IMR-90 (cell line): ENCODE results near the gene BEAN1. TPM values are rescaled to one million over a fixed set of nuclear protein-coding genes. Genes with fewer than 3 reads are reported as not detected.
A peak's percentile ranks its signal among the peaks of the same experiment; 100 is the strongest.

ENCODE experiments used
- ATAC-seq: fragments of 200-7000 bp; cut with Tn5 transposase; 2 replicates; pipeline ENCODE4 v1.9.1; 2020; ENCODE audit warnings: low read depth, mild to moderate bottlenecking, moderate library complexity
- BruUV-seq: library from RNA; stranded (reverse); fragments of 400-500 nt; replicated peaks from 2 replicates; lab custom pipeline; 2021; lab: Mats Ljungman, UMichigan
- CTCF ChIA-PET: fragments of 300-600 bp; formaldehyde crosslinking; extraction: SDS; loops from one replicate; lab custom pipeline; 2021; ENCODE audit warnings: antibody characterized with exemption; lab: Yijun Ruan, JAX
- POLR2A ChIA-PET: fragments of 300-600 bp; sonication (Branson Sonifier 250); formaldehyde crosslinking; loops from one replicate; lab custom pipeline; 2022; ENCODE audit warnings: antibody characterized with exemption; ENCODE audit not compliant: unreplicated experiment; lab: Charles Lee
- DNase-seq: peaks from one replicate; pipeline ENCODE4 v3.0.0; 2013
- H2AFZ ChIP-seq: replicated peaks from 2 replicates; pipeline ENCODE3; 2013; ENCODE audit warnings: low read length, mild to moderate bottlenecking; ENCODE audit not compliant: poor library complexity
- H2AK5ac ChIP-seq: 2 replicates; pipeline ENCODE4 v1.6.1; 2013; ENCODE audit warnings: low read depth, low read length, inconsistent platforms
- H2AK9ac ChIP-seq: replicated peaks from 2 replicates; pipeline ENCODE3; 2013; ENCODE audit warnings: mild to moderate bottlenecking, low read depth, low read length, moderate library complexity; ENCODE audit not compliant: poor library complexity
- H2BK120ac ChIP-seq: 2 replicates; pipeline ENCODE4 v1.6.1; 2013; ENCODE audit warnings: low read depth, low read length, inconsistent platforms
- H2BK15ac ChIP-seq: 3 replicates; pipeline ENCODE4 v1.6.1; 2013; ENCODE audit warnings: low read depth, low read length, inconsistent platforms
- H2BK20ac ChIP-seq: 2 replicates; pipeline ENCODE4 v1.6.1; 2013; ENCODE audit warnings: low read depth, mild to moderate bottlenecking, inconsistent platforms, low read length, moderate library complexity
- H2BK5ac ChIP-seq: 2 replicates; pipeline ENCODE4 v1.6.1; 2013; ENCODE audit warnings: mild to moderate bottlenecking, low read depth, low read length, inconsistent platforms; ENCODE audit not compliant: poor library complexity, severe bottlenecking
- H3K14ac ChIP-seq: replicated peaks from 2 replicates; pipeline ENCODE4 v1.6.1; 2013; ENCODE audit warnings: low read depth, low read length, inconsistent platforms
- H3K18ac ChIP-seq: 2 replicates; pipeline ENCODE4 v1.6.1; 2013; ENCODE audit warnings: low read depth, low read length, control low read depth
- H3K23ac ChIP-seq: 2 replicates; pipeline ENCODE4 v1.6.1; 2013; ENCODE audit warnings: low read depth, low read length, inconsistent platforms
- H3K27ac ChIP-seq: 2 replicates; pipeline ENCODE4 v1.5.1; 2013; ENCODE audit warnings: mild to moderate bottlenecking, control low read depth, low read length; ENCODE audit not compliant: insufficient read depth
- H3K27me3 ChIP-seq: 2 replicates; pipeline ENCODE4 v1.6.1; 2013; ENCODE audit warnings: low read length; ENCODE audit not compliant: control insufficient read depth, insufficient read depth
- H3K36me3 ChIP-seq: 2 replicates; pipeline ENCODE4 v1.6.1; 2013; ENCODE audit warnings: low read length, mixed read lengths; ENCODE audit not compliant: control insufficient read depth, insufficient read depth
- H3K4ac ChIP-seq: 2 replicates; pipeline ENCODE4 v1.6.1; 2013; ENCODE audit warnings: low read depth, low read length, inconsistent platforms
- H3K4me1 ChIP-seq: 2 replicates; pipeline ENCODE4 v1.6.1; 2013; ENCODE audit warnings: low read length, mixed read lengths; ENCODE audit not compliant: control insufficient read depth, insufficient read depth
- H3K4me2 ChIP-seq: 2 replicates; pipeline ENCODE4 v1.6.1; 2013; ENCODE audit warnings: low read depth, mild to moderate bottlenecking, control low read depth, low read length, moderate library complexity
- H3K4me3 ChIP-seq: 2 replicates; pipeline ENCODE4 v1.5.1; 2013; ENCODE audit warnings: low read depth, mild to moderate bottlenecking, control low read depth, low read length, moderate library complexity; ENCODE audit not compliant: insufficient read depth
- H3K56ac ChIP-seq: 2 replicates; pipeline ENCODE4 v1.6.1; 2013; ENCODE audit warnings: low read length, inconsistent platforms; ENCODE audit not compliant: insufficient read depth; ENCODE audit errors: extremely low read depth
- H3K79me1 ChIP-seq, 2 experiments: 2 replicates each; pipeline ENCODE4 v1.6.1; 2013; ENCODE audit warnings: low read length in 2 of 2, inconsistent platforms in 1 of 2, low read depth in 1 of 2
- H3K9ac ChIP-seq: 2 replicates; pipeline ENCODE4 v1.6.1; 2013; ENCODE audit warnings: low read depth, low read length, control low read depth
- H3K9me1 ChIP-seq: 2 replicates; pipeline ENCODE4 v1.6.1; 2013; ENCODE audit warnings: low read length, inconsistent platforms; ENCODE audit not compliant: insufficient read depth
- H3K9me3 ChIP-seq: 2 replicates; pipeline ENCODE4 v1.6.1; 2013; ENCODE audit warnings: low read length; ENCODE audit not compliant: control insufficient read depth, insufficient read depth
- H4K20me1 ChIP-seq: 2 replicates; pipeline ENCODE4 v1.6.1; 2013; ENCODE audit warnings: low read length, inconsistent platforms; ENCODE audit not compliant: insufficient read depth
- H4K5ac ChIP-seq: 2 replicates; pipeline ENCODE4 v1.6.1; 2013; ENCODE audit warnings: mild to moderate bottlenecking, low read depth, low read length, control low read depth
- H4K8ac ChIP-seq, 2 experiments: 2 replicates each; pipeline ENCODE4 v1.6.1; 2013; ENCODE audit warnings: low read depth in 2 of 2, low read length in 2 of 2, control low read depth in 1 of 2, inconsistent platforms in 1 of 2
- H4K91ac ChIP-seq: 2 replicates; pipeline ENCODE4 v1.6.1; 2013; ENCODE audit warnings: low read depth, low read length, inconsistent platforms; ENCODE audit not compliant: insufficient read depth
- BHLHE40 ChIP-seq: fragments of 150-350 bp; IDR thresholded peaks from 2 replicates; pipeline ENCODE4 v1.6.1; 2016; ENCODE audit warnings: mild to moderate bottlenecking, low read depth, low read length
- CEBPB ChIP-seq: IDR thresholded peaks from 2 replicates; pipeline ENCODE4 v1.6.1; 2012; ENCODE audit warnings: low read depth, low read length, improper control_type of control experiment
- CTCF ChIP-seq: conservative IDR thresholded peaks from 2 replicates; pipeline ENCODE4 v1.5.1; 2012; ENCODE audit warnings: mild to moderate bottlenecking, low read depth, low read length, improper control_type of control experiment
- ELK1 ChIP-seq: fragments of 150-350 bp; IDR thresholded peaks from 2 replicates; pipeline ENCODE4 v1.6.1; 2016; ENCODE audit warnings: low read depth, mild to moderate bottlenecking, low read length, moderate library complexity, borderline replicate concordance
- FOS ChIP-seq: fragments of 150-350 bp; IDR thresholded peaks from 2 replicates; pipeline ENCODE4 v1.6.1; 2016; ENCODE audit warnings: low read depth, low read length
- MAFK ChIP-seq: IDR thresholded peaks from 2 replicates; pipeline ENCODE4 v1.6.1; 2012; ENCODE audit warnings: low read depth, low read length, improper control_type of control experiment
- MXI1 ChIP-seq: IDR thresholded peaks from 2 replicates; pipeline ENCODE4 v1.6.1; 2012; ENCODE audit warnings: low read depth, mild to moderate bottlenecking, low read length, moderate library complexity, borderline replicate concordance
- POLR2A ChIP-seq: IDR thresholded peaks from 2 replicates; pipeline ENCODE4 v1.6.1; 2012; ENCODE audit warnings: mild to moderate bottlenecking, low read depth, low read length
- RAD21 ChIP-seq: IDR thresholded peaks from 2 replicates; pipeline ENCODE4 v1.6.1; 2012; ENCODE audit warnings: low read length, improper control_type of control experiment
- RCOR1 ChIP-seq: IDR thresholded peaks from 2 replicates; pipeline ENCODE4 v1.6.1; 2012; ENCODE audit warnings: mild to moderate bottlenecking, low read length, improper control_type of control experiment; ENCODE audit not compliant: insufficient replicate concordance
- RFX5 ChIP-seq: IDR thresholded peaks from 2 replicates; pipeline ENCODE4 v1.8.0; 2012; ENCODE audit warnings: low read depth, mild to moderate bottlenecking, low read length, moderate library complexity
- SMC3 ChIP-seq: fragments of 150-350 bp; IDR thresholded peaks from 2 replicates; pipeline ENCODE4 v1.6.1; 2016; ENCODE audit warnings: low read depth, mild to moderate bottlenecking, antibody characterized with exemption, low read length, moderate library complexity
- WGBS, 2 experiments: methylation state at CpG; one replicate each; pipeline versions ENCODE4 v1.1.5 to v1.1.7; 2013; ENCODE audit warnings: missing lambda C conversion rate in 2 of 2; ENCODE audit not compliant: insufficient read length in 1 of 2; ENCODE audit errors: extremely low coverage in 2 of 2; 5-methylcytosine and 5-hydroxymethylcytosine counted together
- dilution Hi-C: fragments of 300-500 bp; cut with HindIII; formaldehyde crosslinking; loops from one replicate; pipeline ENCODE4 v1.14.3; 2018; ENCODE audit warnings: low sequenced_read_pairs; ENCODE audit not compliant: unreplicated experiment
- in situ Hi-C: fragments of 300-500 bp; cut with MboI; formaldehyde crosslinking; loops from 3 replicates; pipeline ENCODE4 v1.14.3; 2019; ENCODE audit warnings: low sequenced_read_pairs, inconsistent platforms, mixed read lengths
- intact Hi-C: fragments of 100-400 bp; cut with micrococcal nuclease; formaldehyde crosslinking; loops from 2 replicates; pipeline ENCODE4 v1.10.0; 2022
- polyA plus RNA-seq, 3 experiments: library from polyadenylated mRNA; depleted of rRNA; stranded (reverse); fragments of >200 nt; gene quantifications; 2 replicates each; pipeline ENCODE4 v1.2.3, GENCODE V29; 2012; ENCODE audit warnings: low replicate concordance in 1 of 3
- total RNA-seq: library from RNA; depleted of rRNA; stranded (reverse); fragments of >200 nt; gene quantifications from 2 replicates; pipeline ENCODE4 v1.2.3, GENCODE V29; 2012
- TF ChIP-seq, protein P1 (sequence below): fragments of 150-350 bp; IDR thresholded peaks from 2 replicates; pipeline ENCODE4 v1.6.1; 2017; ENCODE audit warnings: mild to moderate bottlenecking, antibody characterized with exemption, low read length, low read depth

Gene BEAN1
- total and polyA plus RNA-seq, 2 of the 4 experiments (the other 2 are of a cell fraction), result not detected

DNA sequence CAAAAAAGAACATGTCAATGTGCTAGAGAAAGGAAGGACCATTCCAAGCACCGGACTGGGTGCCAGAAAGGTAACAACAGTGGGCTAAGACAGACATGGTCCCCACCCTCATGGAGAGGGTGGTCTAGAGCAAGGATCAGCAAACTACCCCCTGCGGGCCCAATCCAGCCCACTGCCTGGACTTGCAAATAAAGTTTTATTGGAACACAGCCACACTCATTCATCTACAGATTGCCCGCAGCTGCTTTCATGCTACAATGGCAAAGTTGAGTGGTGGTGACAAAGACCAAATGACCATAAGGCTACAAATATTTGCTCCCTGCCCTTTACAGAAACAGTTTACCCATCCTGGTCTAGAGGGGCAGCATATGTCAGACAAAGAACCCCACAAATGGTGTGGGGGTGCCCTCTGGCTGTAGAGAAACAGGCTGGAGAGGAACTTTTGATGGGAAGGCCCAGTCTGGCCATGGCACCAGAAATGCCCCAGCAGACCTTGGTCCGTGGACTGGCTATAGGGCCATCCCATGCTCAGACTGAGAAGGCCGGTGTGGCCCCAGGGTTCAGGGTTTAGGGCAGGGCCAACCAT lies 45.4 kb upstream of the BEAN1 start:
- dilution Hi-C loops (no loop called here), in situ Hi-C loops (no loop called here), intact Hi-C loops (no loop called here)
- H4K20me1 ChIP-seq, result no peaks in the 10 kb centered on the region
- peak overlapping the region; percentile 69 for H2AK9ac ChIP-seq
- H2AFZ ChIP-seq, result peak overlapping the region; percentile 8
- DNase-seq (no peak), ATAC-seq (no peak)
- peaks cover 5% of the 10 kb centered on the region for H3K9me1 ChIP-seq
- no TSS peak for BruUV-seq
- peaks cover 10% of the 10 kb centered on the region for H3K4me1 ChIP-seq
- no peak for TF ChIP-seq POLR2A
- no peak for TF ChIP-seq RFX5
- no peak for TF ChIP-seq CTCF
- TF ChIP-seq BHLHE40, result no peak
- TF ChIP-seq CEBPB, result no peak
- no peak for TF ChIP-seq MXI1
- no peak for TF ChIP-seq ELK1
- TF ChIP-seq RAD21, result no peak
- no peak for TF ChIP-seq FOS
- no peak for TF ChIP-seq RCOR1
- TF ChIP-seq SMC3, result no peak
- TF ChIP-seq, protein P1, sequence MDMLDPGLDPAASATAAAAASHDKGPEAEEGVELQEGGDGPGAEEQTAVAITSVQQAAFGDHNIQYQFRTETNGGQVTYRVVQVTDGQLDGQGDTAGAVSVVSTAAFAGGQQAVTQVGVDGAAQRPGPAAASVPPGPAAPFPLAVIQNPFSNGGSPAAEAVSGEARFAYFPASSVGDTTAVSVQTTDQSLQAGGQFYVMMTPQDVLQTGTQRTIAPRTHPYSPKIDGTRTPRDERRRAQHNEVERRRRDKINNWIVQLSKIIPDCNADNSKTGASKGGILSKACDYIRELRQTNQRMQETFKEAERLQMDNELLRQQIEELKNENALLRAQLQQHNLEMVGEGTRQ, result no peak
- TF ChIP-seq MAFK, result no peak
- H3K4me3 ChIP-seq, result no peak overlapping the region
- H2BK5ac ChIP-seq, result no peak overlapping the region
- H3K9me3 ChIP-seq, result no peaks in the 10 kb centered on the region
- H2BK120ac ChIP-seq, result peak overlapping the region; percentile 81
- H3K56ac ChIP-seq, result no peak overlapping the region
- H3K4ac ChIP-seq, result peak overlapping the region; percentile 59
- H3K79me1 ChIP-seq, result no peaks in the 10 kb centered on the region
- no peak overlapping the region; the same call in 1 of the 2 replicates for H4K91ac ChIP-seq
- H2BK15ac ChIP-seq, result no peak overlapping the region
- H3K9ac ChIP-seq, result no peak overlapping the region
- peaks cover 9% of the 10 kb centered on the region; the same call in 1 of the 2 replicates for H3K27me3 ChIP-seq
- ChIA-PET CTCF (no interaction called here), POLR2A (no interaction called here)
- 0 out of 4 replicates have a peak overlapping the region, but pooled peaks of 1 of the 2 experiments have one; percentile 47 for H4K8ac ChIP-seq
- H2AK5ac ChIP-seq, result 0 out of 2 replicates have a peak overlapping the region, but pooled peaks have one; percentile 37
- no peak overlapping the region for H3K4me2 ChIP-seq
- no peak overlapping the region for H4K5ac ChIP-seq
- no CpG with 5 or more reads among the region's 5 CpGs for WGBS, 2 experiments
- H3K36me3 ChIP-seq, result no peaks in the 10 kb centered on the region
- H2BK20ac ChIP-seq, result no peak overlapping the region
- H3K18ac ChIP-seq, result no peak overlapping the region
- H3K14ac ChIP-seq, result peak overlapping the region; percentile 20; the same call in 1 of the 2 replicates
- peak overlapping the region; percentile 9; the same call in 1 of the 2 replicates for H3K27ac ChIP-seq
- H3K23ac ChIP-seq, result no peak overlapping the region
